COLO668 (cell line): ENCODE measurements around the gene LY6G5C.
"Not testable (repeated sequence)": the region's sequence is repeated elsewhere in the genome, so short reads cannot be mapped to it uniquely, and the experiment has no call there.

Experiments
- DNase-seq: peaks from one replicate; lab custom pipeline; 2025; ENCODE audit not compliant: unreplicated experiment; lab: John Stamatoyannopoulos, UW

LY6G5C gene

DNA sequence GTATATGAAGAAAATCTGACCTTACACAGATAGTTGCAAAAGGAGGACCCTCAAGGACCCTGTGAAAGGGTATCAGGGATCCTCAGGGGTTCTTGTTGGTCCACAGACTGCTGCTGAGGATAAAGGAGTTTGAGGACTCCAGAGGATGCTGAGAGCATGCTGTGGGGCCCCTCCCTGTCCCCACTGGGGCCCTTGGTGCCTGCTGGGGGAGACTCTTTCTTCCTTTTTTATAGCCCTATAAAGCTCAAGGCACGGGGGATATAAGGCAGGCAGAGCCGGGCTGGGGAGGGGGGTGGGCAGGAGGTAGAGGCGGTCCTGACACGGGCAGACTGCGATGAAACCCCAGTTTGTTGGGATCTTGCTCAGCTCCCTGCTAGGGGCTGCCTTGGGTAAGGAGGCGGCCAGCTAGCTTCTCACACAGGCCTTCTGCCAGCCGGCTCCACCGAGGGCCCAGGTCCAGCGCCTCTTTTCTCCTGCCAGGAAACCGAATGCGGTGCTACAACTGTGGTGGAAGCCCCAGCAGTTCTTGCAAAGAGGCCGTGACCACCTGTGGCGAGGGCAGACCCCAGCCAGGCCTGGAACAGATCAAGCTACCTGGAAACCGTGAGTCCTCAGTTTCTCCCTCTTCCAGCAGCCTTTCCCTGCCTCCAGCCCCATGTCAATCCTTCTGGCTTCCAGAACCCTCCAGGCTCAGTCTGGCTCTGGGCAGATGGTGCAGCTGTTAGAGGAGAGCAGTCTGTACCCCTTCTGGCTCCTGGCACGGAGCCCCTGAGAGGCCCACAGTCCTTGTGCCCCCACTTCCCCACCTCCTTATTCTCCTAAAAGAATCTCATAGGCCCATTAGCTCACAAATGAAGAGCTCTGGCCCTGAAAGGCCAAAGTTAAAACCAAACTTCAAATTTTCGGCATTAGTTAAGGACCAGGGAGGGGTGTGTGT lies 34.4 kb upstream of the LY6G5C start, which contains the start of gene LY6G6D:
TSS of gene LY6G6D (plus strand) at position 327 of the 937 bp plus-strand sequence. CDS start at position 335, 8 bp downstream.
- no peak for DNase-seq

DNA sequence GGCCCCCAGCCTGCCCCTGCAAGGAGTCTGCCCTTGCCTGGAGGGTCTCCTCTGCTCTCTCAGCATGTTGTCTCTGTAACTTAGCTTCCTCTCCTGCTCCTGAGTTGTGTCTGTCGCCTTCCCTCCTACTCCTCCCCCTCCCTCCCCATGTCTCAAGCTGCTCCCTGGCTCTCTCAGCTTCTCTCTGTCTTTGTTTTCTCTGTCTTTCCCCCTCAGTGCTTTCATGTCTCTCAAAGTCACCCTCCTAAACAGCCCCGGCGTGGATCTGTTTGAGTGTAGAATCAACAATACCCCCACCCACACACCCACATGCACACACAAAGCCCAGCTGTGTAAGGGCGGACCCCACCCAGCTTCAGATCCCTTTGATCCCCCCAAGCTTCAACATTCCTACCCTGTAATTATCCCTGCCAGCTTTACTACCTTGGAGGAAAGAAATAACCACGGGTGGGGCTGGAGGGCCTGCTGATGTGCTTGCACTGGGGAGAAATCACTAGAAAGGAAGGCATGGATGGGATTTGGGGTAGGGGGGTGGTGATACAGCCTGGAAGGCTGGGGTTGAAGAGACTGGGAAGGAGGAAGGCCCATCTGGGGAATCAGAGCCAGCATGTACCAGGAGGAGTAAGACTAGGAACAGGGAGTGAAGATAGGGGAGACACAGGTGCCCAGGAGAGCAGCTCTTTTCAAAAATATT lies 33.3 kb upstream of the LY6G5C start:
- DNase-seq = no peak

DNA sequence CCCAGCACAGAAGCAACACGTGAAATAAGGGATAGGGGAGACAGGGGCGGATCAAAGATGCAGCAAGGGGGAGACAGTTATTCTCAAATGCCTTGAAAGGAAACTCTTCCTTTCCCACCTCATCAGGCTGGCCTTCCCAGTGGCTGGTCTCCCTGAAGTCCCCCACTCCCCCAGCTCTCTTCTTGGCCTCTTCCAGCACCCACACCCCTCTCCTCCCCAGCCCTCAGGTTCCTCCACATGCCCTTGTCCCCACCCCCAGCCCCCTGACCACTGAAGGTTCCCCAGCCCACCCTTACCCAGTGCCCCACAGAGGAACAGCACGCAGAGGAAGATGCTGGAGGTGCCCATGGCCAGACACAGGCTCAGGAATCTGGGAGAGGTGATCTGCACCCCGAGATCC lies 32.6 kb upstream of the LY6G5C start:
- DNase-seq = no peak

DNA sequence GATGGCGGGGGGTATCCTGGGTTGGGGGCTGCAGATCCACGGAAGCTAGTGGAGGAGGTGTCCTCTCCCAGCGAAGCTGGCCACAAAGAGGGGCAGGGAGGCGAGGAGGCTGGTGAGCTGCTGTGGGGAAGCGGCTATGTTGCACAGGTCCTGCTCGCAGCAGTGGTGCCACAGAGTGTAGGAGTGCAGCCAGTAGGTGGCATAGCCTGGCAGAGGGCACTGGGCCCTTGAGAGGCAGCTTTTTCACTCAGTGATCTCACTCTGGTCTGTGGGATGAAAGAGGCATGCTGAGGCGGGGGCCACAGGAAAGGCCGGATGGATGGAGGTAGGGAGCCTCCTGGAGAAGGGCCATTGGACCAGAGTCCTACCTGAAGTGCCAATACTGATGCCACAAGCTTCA lies 31.4 kb upstream of the LY6G5C start:
- DNase-seq = peak; percentile 10

DNA sequence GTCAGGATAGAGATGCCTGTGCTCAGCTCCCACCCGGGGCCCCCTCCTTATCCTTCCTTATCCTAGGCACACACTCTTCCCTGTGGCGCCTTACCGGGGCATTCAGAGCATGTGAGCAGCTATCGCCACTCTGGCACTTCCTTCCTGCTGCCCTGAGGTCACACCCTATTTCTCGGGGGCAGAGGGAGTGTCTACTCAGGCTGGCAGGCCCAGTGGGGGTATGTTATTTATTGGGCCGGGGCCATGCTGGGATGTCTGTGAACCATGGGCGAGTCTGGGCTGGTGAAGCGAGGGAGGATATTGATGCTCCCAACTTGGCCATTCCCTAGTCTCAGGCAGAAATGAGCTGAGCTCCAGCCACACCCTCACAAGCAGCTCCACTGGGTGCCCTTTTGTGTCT lies 30.4 kb upstream of the LY6G5C start:
- no peak for DNase-seq

DNA sequence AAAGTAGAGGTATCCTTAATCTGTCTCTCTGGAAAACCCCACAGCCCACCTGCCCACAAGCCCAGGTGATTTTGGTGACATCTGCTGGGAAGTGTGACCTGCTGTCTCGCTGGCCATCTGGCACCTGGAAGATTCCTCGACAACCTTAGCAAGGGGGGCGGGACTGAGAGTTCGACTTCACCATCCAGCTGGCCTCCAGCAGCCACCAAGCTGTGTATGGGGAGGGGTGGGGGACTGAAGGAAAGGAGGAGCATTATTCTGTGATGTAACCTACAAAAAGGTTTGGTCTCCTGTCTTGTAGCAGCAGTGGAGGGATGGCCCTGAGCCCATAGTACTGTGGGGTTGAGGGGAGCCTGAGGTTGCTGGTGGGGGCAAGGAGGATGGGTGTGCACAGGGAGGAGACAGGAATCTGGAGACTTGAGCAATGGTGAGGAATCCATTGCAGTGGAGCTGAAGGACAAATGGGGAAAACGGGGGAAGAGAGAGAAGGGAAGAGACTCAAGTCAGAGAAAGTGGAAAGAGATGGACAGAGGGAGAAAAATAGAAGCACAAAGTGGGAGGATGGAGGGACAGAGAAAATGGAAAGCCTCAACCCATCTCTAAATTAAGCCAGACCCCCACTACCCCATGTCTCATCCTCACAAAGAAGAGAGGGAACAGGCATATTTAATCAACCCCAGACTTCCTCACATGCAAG lies 29.8 kb upstream of the LY6G5C start:
- no peak for DNase-seq

DNA sequence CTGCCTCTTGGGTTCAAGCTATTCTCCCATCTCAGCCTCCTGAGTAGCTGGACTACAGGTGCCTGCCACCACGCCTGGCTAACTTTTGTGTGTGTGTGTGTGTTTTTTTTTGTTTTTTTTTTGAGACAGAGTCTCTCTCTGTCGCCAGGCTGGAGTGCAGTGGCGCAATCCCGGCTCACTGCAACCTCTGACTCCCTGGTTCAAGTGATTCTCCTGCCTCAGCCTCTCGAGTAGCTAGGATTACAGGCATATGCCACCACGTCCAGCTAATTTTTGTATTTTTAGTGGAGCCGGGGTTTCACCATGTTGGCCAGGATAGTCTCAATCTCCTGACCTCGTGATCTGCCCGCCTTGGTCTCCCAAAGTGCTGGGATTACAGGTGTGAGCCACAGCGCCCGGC lies 28.3 kb upstream of the LY6G5C start:
- DNase-seq = not testable (repeated sequence)

DNA sequence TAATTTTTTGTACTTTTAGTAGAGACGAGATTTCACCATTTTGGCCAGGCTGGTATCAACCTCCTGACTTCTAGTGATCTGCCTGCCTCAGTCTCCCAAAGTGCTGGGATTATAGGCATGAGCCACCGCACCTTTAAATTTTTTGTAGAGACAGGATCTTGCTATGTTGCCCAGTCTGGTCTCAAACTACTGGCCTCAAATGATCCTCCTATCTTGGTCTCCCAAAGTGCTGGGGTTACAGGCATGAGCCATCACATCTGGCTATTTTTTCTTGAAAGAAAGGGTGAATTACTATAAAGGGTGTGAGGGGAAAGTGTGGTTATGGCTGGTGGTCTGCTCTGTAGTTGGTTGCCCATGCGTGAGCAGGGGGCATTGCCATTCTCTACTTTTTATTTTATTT lies 27.4 kb upstream of the LY6G5C start:
- DNase-seq = no peak

DNA sequence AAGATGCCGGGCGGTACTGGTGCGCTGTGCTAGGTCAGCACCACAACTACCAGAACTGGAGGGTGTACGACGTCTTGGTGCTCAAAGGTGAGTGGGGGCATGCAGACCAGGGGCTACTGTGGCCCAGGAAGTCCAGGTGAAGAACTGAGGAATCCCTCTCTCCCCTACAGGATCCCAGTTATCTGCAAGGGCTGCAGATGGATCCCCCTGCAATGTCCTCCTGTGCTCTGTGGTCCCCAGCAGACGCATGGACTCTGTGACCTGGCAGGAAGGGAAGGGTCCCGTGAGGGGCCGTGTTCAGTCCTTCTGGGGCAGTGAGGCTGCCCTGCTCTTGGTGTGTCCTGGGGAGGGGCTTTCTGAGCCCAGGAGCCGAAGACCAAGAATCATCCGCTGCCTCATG lies 26.8 kb upstream of the LY6G5C start:
- DNase-seq = no peak

DNA sequence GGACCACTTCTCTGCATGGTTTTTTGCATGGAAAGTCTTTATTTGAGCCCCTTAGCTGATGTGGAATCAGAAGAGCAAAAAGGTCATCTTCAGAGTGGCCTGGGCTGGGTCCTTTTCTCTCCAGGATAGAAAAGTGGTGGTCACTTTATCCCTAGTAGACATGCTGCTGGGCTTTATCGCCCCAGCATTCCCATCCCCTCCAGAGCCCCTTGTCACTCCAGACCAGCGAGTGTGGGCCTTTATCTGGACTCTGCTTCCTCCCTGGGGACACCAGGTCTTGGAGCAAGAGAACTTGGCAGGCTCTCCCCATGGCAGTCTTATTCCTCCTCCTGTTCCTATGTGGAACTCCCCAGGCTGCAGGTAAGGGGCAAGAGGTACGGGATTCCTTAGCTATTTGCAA lies 25.7 kb upstream of the LY6G5C start, which contains the start of gene LY6G6F:
TSS of gene LY6G6F (plus strand) at position 268 of the 400 bp plus-strand sequence. CDS start at position 309, 41 bp downstream.
- no peak for DNase-seq

DNA sequence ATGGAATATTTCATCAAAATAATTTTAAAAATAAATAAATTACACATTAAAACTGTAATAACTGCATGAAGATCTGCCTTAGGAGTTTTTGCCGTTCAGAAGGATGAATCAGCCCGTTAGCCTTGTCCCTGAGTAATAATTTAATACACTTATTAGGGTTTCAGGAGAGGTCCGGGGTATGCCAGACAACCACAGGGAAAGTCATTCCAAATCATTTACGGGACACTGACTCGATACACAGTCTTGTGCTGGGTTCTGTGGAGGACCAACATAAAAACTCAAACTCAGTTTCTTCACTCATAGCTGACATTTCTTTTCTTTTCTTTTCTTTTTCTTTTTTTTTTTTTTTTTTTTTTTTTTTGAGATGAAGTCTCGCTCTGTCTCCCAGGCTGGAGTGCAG lies 25.1 kb upstream of the LY6G5C start:
- no peak for DNase-seq

DNA sequence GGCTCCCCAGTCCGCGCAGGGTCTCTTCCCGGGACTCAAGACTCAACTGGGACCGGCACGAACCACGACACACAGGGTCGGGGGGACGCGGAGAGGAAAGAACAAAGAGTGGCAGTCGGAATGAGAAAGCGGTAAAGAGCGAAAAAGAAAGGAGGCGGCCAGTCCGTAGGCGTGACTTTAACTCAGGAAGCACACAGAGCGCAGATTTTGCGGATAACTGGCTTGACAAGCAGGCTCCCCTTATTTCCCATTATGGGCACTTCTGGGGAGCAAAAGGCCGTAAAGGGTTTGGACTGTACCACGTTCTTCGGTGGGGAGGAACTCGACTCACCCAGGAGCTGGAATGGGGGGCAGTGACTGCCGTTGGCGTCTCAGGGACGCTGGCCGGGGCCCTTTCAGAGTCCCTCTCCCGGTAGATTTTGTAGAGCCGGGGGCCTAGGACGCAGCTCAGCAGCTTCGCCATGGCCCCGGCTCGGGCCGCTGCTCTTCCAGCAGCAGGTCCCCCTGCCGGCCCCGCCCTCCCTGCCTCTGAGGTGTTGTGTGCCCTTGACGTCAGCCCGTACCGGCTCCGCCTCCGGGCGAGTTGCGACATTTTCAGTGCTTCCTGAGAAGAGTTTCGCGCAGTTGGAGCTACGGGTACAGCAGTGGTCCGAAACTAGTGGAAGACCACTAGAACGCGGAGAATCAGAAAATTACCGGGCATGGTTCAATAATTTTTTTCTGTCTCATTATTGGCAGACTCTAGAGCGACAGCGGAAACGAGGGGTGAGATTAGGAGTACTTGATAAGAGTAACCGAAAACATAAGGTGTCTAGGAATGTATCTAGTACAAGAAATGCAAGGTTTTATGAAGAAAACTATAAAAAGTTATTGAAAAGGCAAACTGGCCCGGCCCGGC lies 22.2 kb upstream of the LY6G5C start, which contains the start of gene ABHD16A:
TSS of gene ABHD16A (minus strand) at position 506 of the 898 bp plus-strand sequence. CDS start at position 463, 43 bp downstream.
- peak; percentile 95 for DNase-seq

DNA sequence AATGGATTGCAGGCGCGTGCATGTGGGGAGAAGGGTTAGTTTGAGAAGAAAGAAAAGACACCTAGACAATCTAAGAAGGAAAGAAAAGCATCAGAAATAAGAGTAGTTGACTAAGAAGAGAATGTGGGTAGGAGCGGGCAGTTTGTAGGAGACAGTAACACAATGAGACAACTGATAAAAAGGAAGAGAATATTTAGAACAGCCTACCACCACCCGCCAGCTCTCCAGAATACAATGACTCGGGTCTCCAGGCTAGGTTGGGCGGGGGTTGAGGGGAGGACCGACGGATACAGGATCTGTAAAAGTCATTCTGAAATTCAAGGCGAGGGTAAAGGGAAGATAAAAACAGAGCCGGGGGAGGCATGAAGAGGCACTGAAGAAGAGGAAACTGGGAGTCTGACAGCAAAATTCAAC lies 21.5 kb upstream of the LY6G5C start:
- DNase-seq = no peak

DNA sequence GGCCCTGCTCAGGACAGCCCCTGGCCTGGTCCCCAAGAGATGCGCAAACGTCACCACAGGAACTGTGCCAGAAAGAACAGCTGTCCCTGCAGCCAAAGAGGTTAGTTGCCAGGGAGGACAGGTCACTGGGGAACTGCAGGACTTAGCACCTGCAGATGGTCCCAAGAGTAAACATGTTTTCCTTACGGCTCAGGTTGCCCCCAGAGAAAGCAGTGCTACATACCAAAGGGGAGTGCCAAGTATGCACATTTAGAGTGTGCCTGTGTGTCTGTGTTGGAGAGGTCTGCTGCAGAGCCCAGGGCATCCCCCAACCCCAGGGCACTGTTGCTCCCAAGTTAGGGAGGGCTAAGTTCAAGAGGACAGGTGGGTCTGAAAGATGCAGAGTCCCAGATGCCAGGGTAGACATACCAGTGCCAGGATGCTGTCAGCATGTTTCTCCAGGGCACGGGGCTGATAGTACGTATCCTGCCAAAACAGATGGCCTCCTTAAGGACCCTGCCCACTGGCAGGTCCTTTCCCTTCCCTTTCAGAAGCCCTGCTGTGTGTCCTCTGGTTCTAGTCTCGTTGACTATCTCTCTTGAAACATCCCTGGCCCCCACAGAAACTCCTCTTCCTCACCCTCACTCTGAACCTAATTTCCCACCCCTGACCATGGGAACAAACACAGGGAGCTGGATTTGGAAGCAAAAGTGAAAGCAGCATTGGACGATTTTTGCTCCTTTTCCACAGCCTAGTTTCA lies 21.0 kb upstream of the LY6G5C start:
- peak; percentile 39 for DNase-seq

DNA sequence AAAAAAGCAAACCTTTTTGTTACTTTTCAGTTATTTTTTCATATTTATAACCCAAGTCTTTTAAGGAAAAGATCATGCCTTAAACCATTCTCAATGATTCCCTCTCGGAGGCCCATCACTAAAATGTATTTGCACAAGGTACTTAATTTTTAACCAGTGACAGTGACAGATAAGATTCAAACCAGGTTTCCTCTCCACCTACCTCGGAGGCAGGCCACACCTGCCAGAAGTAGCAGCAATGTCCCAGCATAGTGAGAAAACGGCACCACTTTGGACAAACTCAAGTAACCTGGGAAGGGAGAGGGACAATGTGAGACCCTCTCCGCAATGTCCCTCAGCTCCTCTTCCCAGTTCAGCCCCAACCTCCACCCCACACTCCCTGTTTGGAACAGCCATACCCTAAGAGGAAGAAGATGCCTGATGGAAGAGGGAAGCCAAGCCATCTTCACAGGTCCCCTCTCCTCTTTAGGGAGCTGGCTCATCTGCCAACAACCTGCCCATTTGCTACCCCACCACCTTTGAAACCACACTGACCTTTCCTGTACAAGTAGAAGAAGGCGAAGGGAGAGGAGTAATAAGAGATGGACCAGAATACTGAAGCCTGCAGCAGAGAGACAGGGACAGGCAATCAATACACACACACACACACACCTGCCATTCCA lies 20.0 kb upstream of the LY6G5C start:
- no peak for DNase-seq

DNA sequence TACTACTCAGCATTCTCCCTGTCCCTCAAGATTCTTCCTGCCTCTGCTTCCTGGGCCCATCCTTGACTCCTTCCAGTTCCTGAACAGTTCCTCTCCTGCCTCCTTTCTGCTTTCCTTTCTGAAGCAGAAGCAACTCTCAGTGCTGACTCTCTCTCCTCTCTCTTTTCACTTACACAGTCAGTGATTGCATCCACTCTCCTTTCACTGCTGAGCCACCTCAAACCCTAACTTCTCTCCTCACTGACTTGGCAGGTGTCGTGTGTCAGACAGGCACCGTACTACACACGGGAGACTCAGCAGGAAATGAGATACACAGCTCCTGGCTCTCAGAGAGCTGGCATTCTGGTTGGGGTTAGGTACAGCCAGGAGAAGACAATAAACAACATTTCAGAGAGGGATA lies 16.7 kb upstream of the LY6G5C start:
- DNase-seq = no peak

DNA sequence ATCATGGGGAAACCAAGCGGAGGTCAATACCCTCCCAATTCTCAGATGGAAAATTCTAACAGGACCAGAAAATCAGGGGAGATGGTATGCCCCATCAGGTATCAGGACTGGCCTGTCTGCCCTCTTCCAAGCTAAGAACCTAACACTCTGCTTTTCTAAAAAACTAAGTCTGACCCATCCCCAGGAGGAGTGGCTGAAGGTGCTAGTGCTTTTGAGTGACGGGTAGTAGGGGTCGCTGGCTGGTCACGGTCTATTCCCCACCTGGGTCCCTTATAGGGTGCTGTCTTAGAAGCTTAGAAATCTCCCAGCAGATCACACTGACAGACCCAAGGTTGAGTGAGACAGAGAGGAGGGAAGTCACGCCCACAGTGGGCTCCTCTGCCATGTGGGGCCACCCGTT lies 12.7 kb upstream of the LY6G5C start:
- DNase-seq = no peak

DNA sequence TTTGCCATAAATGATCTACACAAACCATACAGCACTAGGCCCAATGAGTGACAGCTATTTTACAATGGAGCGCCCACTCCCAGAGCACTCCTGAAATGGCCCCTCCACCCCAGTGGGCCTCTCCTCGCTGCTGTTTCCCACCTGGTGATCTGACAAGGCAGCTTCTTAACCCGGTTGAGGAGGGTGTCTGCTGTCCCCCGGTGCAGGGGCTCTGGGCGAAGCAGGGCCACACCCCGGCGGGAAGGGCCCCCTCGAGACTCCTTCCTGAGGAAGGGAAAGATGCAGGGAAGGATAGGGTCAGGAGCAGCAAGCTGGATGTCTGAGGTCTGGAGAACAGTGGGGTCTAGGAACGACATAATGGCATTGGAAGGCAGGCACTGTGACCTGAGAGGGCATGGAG lies 12.0 kb upstream of the LY6G5C start:
- DNase-seq = no peak

DNA sequence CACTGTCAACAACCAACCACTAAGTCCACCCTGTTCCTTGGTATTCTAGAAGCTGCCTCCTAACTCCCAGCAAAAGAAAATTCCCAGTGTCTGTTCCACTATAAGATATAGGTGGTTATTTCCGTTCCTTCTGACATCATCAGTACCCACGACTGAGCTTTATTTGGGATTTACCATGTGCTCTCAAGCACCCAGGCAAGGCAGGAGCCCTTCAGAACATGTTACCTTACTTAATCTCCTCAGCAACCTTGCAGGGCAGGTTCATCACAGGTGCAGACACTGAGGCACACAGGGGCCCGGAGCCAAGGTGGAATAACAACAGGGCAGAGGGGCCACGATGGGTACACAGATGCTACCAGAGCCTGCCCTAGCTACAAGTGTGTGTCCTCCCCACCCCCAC lies 11.5 kb upstream of the LY6G5C start:
- DNase-seq = no peak
